Heart left ventricle (tissue), 13 donors: ENCODE results near the gene NANOS1.

Source experiments
- POLR2A ChIP-seq, 2 donors: fragments of 450-650 bp; IDR thresholded peaks; one replicate each; pipeline ENCODE4 v1.6.1; 2017; ENCODE audit warnings: antibody characterized with exemption in 2 of 2, mild to moderate bottlenecking in 2 of 2, moderate library complexity in 2 of 2
- TF ChIP-seq, protein P1 (sequence below), 12 donors: fragments of 200-600 bp; sonication (generic) in 4 of 12; IDR thresholded peaks; one replicate each; pipeline versions ENCODE4 v1.5.0 to v1.8.0; 2018 to 2022; ENCODE audit warnings: antibody characterized with exemption in 12 of 12, mild to moderate bottlenecking in 5 of 12
- donor health status: ischemic (EF 13 %, LVEDD 7.1; RV severe dilation, severe dysfunction).
- donor health status: DM: no; HTN: yes; CAD: no.
- donor health status: DM: no; HTN: no; CAD: no.
- donor health status: ischemic (EF 25% LVEDD 6.9; RV normal size, moderate dysfunction).
- donor health status: ischemic (EF 25% LVEDD 5.7; RV mildly dilated, moderate dysfunction).
- donor health status: ischemic (EF 35%, LVEDD 5.7; RV mildly dilated, moderate dysfunction).
- donor health status: nonischemic (EF 11% LVEDD 7.7; RV severe dilation, severe dysfunction).
- donor health status: DM: yes; HTN: yes; CAD: no.
- donor health status: PGD.
- donor health status: ischemic (EF 29% LVEDD 5.4; RV normal size, mild dysfunction).
- donor health status: nonischemic (EF 23%, LVEDD 6.1; RV moderate dilation, normal function).

DNA sequence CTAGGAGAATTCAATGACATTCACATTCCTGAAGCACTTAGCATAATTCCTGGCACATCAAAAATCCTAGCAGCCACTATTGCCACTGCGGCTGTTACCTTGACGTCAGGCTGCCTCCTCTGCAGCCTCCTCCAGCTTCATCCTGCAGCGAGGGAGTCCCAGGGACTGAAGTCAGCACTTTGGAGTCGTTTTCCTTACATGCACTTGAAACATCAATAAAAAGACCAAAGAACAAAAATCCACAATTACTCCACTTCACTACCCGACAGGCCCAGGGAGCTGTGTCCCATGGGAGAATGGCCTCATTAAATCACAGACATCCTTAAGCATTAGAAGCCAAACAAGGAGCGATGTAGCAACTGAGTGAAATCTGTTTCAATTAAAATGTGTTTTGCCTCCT lies 48.6 kb upstream of the NANOS1 start:
- TF ChIP-seq POLR2A (IDR thresholded peaks at IDR 0.05), result no peak
- TF ChIP-seq, protein P1, sequence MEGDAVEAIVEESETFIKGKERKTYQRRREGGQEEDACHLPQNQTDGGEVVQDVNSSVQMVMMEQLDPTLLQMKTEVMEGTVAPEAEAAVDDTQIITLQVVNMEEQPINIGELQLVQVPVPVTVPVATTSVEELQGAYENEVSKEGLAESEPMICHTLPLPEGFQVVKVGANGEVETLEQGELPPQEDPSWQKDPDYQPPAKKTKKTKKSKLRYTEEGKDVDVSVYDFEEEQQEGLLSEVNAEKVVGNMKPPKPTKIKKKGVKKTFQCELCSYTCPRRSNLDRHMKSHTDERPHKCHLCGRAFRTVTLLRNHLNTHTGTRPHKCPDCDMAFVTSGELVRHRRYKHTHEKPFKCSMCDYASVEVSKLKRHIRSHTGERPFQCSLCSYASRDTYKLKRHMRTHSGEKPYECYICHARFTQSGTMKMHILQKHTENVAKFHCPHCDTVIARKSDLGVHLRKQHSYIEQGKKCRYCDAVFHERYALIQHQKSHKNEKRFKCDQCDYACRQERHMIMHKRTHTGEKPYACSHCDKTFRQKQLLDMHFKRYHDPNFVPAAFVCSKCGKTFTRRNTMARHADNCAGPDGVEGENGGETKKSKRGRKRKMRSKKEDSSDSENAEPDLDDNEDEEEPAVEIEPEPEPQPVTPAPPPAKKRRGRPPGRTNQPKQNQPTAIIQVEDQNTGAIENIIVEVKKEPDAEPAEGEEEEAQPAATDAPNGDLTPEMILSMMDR (IDR thresholded peaks at IDR 0.05), result no peak
